SH-SY5Y (cell line): ENCODE measurements around the gene SLC25A45.

ENCODE experiments used
- GATA2 ChIP-seq: IDR thresholded peaks from 2 replicates; pipeline ENCODE4 v1.6.1; 2011; ENCODE audit warnings: mild to moderate bottlenecking, low read depth, low read length
- GATA3 ChIP-seq: IDR thresholded peaks from 2 replicates; pipeline ENCODE4 v1.6.1; 2011; ENCODE audit warnings: low read depth, mild to moderate bottlenecking, low read length, moderate library complexity

Gene SLC25A45

GRCh38 chr11:65354265-65355012 lies 28.0 kb downstream of the SLC25A45 start, which contains the start of gene TIGD3:
Gene TIGD3, plus strand, starts transcription at chr11:65354751. Its CDS starts 1,058 bp downstream, at chr11:65355809.
- no peak for TF ChIP-seq GATA3
- no peak for TF ChIP-seq GATA2

- TF ChIP-seq GATA3 (no peak), GATA2 (no peak)
These were observed 28.6 kb downstream of the SLC25A45 start for GRCh38 chr11:65353900-65354264.

GRCh38 chr11:65353376-65353775 lies 29.1 kb downstream of the SLC25A45 start:
- no peak for TF ChIP-seq GATA2
- TF ChIP-seq GATA3, result no peak

- TF ChIP-seq GATA2 (no peak), GATA3 (no peak)
These were observed 29.7 kb downstream of the SLC25A45 start for GRCh38 chr11:65352783-65353182.

- TF ChIP-seq GATA3, result no peak
- TF ChIP-seq GATA2, result no peak
These were observed 30.9 kb downstream of the SLC25A45 start for GRCh38 chr11:65351511-65351910.

- no peak for TF ChIP-seq GATA2
- TF ChIP-seq GATA3, result no peak
These were observed 40.6 kb downstream of the SLC25A45 start for GRCh38 chr11:65341856-65342255.

GRCh38 chr11:65340226-65340625 lies 42.2 kb downstream of the SLC25A45 start:
- TF ChIP-seq GATA2 (no peak), GATA3 (no peak)

GRCh38 chr11:65338676-65339075 lies 43.8 kb downstream of the SLC25A45 start:
- TF ChIP-seq GATA2, result no peak
- no peak for TF ChIP-seq GATA3

GRCh38 chr11:65334696-65335295 lies 47.6 kb downstream of the SLC25A45 start:
- TF ChIP-seq GATA3 (no peak), GATA2 (no peak)

- TF ChIP-seq GATA3, result no peak
- no peak for TF ChIP-seq GATA2
These were observed 51.9 kb downstream of the SLC25A45 start for GRCh38 chr11:65330544-65330943.

- TF ChIP-seq GATA3 (no peak), GATA2 (no peak; the same call in 1 of the 2 replicates)
These were observed 52.5 kb downstream of the SLC25A45 start for GRCh38 chr11:65329944-65330403.

- TF ChIP-seq GATA2, result peak; percentile 32; the same call in 1 of the 2 replicates
- no peak; the same call in 1 of the 2 replicates for TF ChIP-seq GATA3
These were observed 53.0 kb downstream of the SLC25A45 start for GRCh38 chr11:65329478-65329877.

- TF ChIP-seq GATA2, result no peak
- no peak for TF ChIP-seq GATA3
These were observed 55.4 kb downstream of the SLC25A45 start for GRCh38 chr11:65327021-65327420.

GRCh38 chr11:65325435-65325834 lies 57.0 kb downstream of the SLC25A45 start:
- no peak for TF ChIP-seq GATA2
- no peak for TF ChIP-seq GATA3
